GM18951 (cell line): Measurements from ENCODE around the gene PRLH.

Experiments used
- POLR2A ChIP-seq: IDR thresholded peaks from 4 replicates; pipeline ENCODE4 v1.6.1; 2011; ENCODE audit warnings: mild to moderate bottlenecking; ENCODE audit not compliant: insufficient read length, insufficient read depth; ENCODE audit errors: extremely low read depth
- in situ Hi-C: fragments of 300-500 bp; cut with MboI; formaldehyde crosslinking; loops from one replicate; pipeline ENCODE4 v1.12.0; 2022; ENCODE audit warnings: low sequenced_read_pairs, mixed read lengths, inconsistent platforms; ENCODE audit not compliant: unreplicated experiment

PRLH gene, protein sequence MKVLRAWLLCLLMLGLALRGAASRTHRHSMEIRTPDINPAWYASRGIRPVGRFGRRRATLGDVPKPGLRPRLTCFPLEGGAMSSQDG

DNA sequence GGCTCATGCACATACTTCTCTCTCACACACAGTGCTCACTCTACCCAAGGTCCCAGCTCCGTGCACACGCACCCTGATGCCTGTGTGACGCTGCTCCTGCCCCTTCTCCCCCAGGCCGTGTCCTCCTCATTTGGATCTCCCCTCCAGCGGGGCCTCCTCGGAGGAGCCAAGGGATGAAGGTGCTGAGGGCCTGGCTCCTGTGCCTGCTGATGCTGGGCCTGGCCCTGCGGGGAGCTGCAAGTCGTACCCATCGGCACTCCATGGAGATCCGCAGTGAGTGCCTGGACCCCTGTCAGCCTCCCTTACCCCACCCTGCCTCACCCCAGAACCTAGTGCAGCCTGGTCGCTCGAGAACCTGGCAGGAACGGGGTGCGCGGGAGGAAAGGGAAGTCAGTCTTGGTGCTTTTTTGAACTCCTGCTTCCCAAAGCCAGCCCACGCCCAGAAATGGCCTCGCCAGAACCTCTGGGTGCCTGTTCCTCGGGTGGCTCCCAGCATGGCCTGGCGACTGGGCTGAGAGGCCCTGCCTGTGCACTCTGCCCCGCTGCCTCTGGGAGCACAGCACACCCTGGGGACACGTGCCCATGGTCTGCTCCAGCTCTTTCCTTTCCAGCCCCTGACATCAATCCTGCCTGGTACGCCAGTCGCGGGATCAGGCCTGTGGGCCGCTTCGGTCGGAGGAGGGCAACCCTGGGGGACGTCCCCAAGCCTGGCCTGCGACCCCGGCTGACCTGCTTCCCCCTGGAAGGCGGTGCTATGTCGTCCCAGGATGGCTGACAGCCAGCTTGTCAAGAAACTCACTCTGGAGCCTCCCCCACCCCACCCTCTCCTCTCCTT lies at the start of gene PRLH:
TSS of gene PRLH (plus strand) at position 174 of the 835 bp plus-strand sequence. CDS start at position 174, 0 bp downstream.
- no peak for TF ChIP-seq POLR2A
- in situ Hi-C loops: no loop called here

DNA sequence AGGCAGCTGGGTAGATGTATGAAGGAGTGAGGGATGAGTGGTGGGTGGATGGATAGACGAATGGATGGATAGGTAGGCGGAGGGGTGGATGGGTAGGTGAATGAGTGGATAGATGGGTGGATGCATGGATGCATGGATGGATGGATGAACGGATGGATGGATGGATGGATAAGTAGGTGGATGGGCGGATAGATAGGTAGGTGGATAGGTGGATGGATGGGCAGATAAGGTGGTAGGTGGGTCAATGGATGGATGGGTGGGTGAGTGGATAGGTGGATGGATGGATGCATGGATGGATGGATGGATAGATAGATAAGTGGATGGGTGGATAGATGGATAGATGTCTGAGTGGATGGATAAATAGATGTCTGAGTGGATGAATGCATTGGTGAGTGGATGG lies 49.2 kb upstream of the PRLH start:
- in situ Hi-C loops: no loop called here
- no peak for TF ChIP-seq POLR2A

DNA sequence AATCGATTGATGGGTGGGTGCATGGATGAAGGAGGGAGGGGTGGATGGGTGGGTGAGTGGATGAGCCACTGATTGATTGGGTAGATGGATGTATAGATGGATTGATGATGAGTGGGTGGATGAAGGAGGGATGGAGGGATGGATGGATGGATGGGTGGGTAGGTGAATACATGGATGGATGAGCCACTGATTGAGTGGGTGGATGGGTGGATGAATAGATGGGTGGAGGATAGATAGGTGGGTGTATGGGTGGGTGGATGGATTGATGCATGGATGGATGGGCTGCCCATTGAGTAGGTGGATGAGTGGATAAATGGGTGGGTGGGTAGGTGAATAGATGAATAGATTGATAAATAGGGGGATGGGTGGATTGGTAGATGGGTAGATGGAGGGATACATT lies 48.4 kb upstream of the PRLH start:
- TF ChIP-seq POLR2A: no peak

DNA sequence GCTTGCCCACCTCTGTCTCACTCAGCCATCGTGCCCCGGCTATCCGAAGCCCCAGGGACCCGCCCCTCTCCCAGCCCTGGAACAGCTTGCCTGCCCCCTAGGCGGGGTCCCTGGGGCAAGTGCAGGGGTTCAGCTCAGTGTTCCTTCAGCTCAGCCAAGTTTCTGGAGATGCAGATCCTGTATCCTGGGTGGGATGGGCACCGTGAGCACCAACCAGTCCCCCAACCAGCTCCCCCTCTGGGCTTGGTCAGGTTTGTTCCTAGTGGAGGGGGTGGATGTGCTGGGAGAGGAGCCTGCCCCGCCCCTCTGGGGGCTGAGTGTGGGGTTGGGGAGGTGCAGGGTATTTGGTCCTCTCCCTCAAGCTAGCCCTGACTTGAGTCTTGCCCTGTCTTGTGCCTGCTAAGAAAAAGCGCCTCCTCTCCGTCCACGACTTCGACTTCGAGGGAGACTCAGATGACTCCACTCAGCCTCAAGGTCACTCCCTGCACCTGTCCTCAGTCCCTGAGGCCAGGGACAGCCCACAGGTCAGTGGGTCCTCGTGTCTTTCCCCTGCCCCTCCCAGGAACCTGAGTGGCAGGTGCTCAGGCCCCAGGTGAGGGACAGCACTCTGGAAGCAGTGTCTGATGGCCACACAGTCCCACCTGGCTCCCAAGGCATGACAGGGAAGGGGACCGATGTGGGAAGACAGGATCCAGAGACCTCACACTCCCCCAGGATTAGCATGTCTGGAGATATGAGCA lies 46.7 kb upstream of the PRLH start:
- TF ChIP-seq POLR2A: no peak
- in situ Hi-C loops: no loop called here

More for the DNA sequence above, 48.4 kb upstream of the PRLH start:
- in situ Hi-C loops: no loop called here

DNA sequence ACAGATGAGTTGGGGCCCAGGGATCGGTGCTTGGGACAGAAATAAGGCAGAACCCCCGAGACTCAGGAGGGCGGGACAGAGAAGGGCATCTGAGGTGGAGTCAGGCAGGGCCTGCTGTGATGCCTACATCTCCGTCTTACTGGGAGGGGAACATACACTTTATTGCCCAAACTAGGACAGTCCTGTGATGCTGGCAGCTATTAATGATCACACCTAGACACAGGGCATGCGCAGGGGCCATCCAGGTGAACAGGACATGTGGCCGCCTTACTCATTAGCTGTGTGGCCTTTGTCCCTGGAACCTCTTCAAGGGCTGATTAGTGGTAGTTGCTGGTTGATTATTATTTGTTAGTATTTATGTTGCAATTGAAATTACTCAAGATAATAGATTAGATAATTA lies 46.1 kb upstream of the PRLH start:
- in situ Hi-C loops: no loop called here
- TF ChIP-seq POLR2A: no peak

DNA sequence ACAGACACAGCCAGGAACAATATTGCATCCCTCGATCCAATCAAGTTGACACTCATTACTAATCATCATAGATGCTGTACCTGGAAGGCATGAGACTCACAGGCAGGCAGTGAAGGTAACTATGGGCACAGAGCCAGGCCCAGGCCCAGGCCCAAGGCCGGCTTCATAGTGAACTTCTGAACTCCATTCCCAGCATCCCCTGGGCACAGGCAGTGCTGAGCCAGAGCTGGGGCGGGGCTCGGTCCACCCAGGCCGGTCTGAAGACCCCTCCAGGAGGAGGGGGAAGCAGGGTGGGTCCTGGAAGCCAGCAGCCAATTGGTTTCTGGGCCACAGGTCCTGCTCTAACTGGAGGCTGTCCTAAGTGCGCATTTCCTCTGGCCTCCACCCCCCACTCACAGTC lies 41.7 kb upstream of the PRLH start:
- no peak for TF ChIP-seq POLR2A
- in situ Hi-C loops: no loop called here

DNA sequence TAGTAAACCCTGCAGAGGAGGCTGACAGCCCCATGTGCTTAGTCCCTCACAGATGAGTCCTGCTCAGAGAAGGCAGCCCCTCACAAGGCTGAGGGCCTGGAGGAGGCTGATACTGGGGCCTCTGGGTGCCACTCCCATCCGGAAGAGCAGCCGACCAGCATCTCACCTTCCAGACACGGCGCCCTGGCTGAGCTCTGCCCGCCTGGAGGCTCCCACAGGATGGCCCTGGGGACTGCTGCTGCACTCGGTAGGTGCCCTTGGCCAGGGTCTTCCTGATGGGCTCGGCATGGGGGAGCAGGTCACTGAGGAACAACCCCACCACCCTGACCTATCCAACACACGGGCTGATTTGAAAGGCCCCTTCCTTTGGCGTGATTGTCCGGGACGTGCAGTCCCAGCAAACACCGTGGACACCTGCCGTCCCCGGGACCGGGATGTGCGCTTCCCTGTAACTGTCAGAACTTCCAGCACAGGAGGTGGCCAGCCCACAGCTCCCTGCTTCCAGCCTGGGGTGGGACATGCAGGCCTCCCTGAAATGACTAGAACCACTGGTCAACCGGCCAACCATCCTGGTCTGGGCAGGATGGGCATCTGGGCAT lies 40.7 kb upstream of the PRLH start:
- no peak for TF ChIP-seq POLR2A
- in situ Hi-C loops: no loop called here

DNA sequence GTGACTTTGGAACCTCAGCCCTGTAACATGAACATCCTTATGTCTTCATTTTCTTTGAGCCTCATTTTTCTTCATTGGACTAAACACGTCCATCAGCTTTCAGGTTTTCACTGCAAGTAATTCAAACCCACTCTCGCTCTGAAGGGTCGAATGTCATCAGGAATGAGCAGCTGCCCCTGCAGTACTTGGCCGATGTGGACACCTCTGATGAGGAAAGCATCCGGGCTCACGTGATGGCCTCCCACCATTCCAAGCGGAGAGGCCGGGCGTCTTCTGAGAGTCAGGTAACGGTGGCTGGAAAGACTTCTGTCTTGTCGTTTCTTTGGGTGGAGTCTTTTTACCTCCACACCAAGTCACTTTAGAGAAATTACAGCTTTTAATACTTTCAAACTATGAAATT lies 39.1 kb upstream of the PRLH start:
- in situ Hi-C loops: no loop called here
- TF ChIP-seq POLR2A: no peak

DNA sequence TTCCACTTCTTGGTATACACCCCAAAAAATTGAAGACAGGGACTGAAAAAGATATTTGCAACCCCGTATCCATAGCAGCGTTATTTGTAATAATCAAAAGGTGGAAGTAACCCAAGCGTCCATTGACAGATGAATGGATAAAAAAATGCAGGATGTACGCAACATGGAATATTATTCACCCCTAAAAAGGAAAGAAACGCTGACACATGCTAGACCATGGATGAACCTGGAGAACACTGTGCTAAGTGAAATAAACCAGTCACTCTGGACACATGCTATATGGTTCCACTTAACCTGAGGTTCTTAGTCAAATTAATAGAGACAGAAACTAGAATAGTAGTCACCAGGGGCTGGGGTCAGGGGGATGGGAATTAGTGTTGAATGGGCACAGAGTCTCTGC lies 38.6 kb upstream of the PRLH start:
- no peak for TF ChIP-seq POLR2A
- in situ Hi-C loops: no loop called here

DNA sequence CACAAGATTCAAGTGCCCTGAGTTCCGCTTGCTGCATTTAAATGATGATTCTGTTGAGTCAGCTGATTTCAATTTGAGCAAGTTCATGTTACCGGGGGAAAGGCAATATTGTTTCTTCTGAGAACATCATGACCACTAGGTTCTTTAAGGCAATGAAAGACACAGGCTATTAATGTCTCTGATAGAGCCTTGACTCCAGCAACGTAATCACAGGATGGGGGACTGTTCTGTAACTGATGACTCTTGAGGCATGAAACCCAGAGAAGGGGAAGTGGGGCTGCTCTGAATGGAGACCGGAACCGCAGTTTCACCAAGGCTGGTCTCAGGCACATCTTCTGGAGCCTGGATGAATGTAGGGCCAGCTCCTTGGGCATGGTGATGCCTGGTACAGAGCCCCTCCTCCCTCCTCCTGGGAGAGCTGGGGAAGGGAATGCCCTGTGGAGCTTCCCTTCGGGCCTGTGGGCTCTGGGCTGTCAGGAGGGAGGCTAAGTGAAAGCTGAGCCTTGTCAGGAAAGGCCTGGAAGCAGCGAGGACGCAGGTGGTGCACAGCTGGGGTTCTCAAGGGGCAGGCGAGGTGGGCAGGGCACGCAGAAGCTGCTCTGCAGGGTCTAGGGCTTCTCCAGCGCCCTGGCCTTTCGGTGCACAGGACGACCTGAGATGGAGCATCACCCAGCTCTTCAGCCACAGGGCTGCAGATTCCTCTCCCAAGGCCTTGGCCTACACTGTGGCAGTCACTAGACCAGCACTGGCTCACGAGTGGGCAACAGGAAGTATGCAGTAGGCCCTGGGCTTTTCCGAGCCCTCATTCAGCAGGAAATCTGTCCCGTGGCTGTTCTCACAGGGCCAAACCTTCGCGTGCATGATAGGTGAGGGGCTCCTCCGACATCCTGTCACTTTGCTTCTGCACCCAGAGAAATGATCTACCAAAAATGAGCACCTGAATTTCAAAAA lies 36.6 kb upstream of the PRLH start:
- no peak for TF ChIP-seq POLR2A
- in situ Hi-C loops: no loop called here

DNA sequence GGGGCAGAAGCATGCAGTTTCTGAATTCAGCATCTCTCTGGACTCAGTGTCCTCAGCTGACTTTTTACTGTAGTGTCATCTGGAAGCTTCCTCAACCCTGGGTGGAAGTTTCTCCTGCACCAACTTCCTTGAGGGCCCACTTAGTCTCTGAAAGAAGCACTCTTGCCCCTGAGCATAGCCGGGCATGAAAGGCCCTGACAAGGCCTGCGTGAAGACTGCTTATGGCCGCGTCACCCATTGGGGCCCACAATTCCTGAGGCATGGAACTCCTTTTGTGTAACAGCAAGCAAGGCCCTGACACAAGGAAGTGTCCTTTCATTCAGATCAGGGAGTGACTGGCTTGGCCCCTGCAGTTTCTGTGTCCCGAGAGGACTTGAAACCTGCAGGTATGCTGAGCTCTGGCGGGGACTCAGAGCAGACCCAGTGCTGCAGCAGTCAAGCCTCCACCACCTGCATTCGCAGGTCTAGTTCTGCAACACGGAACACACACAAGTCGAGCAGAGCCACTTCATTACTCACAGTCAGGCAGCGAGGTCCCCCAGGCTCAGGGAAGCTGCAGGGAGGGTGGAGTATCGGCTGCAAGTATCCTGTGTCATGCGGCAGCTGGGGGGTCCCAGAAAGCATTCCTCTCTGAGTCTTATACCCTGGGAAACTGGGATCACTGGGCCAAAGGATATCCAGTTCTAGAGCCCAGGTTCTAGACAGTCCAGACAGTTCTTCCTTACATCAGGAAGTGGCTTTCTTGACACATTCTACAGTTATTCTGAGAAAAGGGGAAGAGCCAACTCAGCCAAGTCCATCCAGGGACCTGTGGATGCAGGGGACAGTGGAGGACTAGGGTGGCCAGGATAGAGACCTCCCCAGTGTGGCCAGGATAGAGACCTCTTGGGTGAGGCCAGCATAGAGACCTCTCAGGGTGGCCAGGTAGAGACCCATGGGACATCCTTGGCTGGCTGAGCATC lies 35.6 kb upstream of the PRLH start:
- no peak for TF ChIP-seq POLR2A
- in situ Hi-C loops: no loop called here

DNA sequence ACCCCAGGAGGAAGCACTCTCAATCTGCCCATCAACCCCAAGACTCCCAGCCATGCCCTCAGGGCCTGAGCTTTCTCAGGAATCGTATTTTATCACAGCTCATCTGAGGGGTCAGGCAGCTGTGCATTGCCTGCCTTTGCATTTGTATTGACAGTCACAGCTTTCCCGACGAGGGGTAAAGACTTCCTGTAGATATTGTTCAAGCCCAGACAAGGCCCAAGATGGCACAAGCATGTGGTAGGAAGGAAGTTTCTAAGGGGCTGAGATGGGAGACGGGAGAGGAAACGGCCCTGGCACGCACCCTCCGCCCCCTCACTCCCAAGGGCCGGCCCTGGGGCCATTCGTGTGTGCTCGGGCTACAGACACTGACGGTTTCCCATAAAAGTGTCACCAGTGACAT lies 34.2 kb upstream of the PRLH start:
- TF ChIP-seq POLR2A: no peak
- in situ Hi-C loops: no loop called here

DNA sequence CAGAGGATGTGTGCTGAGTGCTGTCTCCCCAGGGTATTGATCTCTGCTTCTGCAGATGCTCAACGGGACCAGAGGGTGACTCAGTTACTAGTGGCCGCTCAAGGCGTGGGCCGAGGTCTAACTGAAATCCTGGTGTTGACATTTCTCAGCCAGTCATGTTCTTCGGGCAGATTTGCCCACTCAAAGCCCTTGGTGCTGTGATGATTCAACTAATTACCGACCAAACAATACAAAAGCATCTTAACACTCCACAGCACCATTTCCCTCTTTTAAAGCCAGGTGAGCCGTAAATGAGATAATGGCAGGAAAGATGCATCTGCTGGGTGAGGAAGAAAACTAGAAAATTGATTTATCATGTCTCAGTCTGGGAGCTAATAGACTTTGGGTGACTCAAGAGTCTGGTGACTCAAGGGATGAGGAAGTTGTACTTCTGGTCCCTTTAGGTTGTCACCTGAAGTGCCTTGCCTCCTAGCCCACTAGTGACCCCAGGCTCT lies 32.7 kb upstream of the PRLH start:
- no peak for TF ChIP-seq POLR2A
- in situ Hi-C loops: no loop called here
